ENCODE data around the gene UAP1L1. TPM values are rescaled to one million over a fixed set of nuclear protein-coding genes. Genes with fewer than 3 reads are reported as not detected.
A peak's percentile ranks its signal among the peaks of the same experiment; 100 is the strongest.

The UAP1L1 gene
- total RNA-seq, 1 donor from 2014 or later, result 17.2 TPM

- Mint-ChIP-seq H3K4me3 (peak overlapping the region; percentile 72), H3K4me1 (peaks cover 27% of the 10 kb centered on the region), H3K27me3 (peaks cover 4% of the 10 kb centered on the region), H3K36me3 (ENCODE audit: low read depth) (no peaks in the 10 kb centered on the region), H3K27ac (peak overlapping the region; percentile 41), H3K9me3 (no peaks in the 10 kb centered on the region)
- POLR2A ChIA-PET, result interaction anchor here (0.5 to 5.3 kb wide), 13 partner anchors 10 to 349 kb away, joined by 3 to 40 read pairs (median 4); partner anchors contain the start of genes FUT7, MAN1B1 and RNF208
- no peak for TF ChIP-seq CTCF (IDR thresholded peaks at IDR 0.05)
- no peak for ATAC-seq (ENCODE audit: low read depth)
- no peak for DNase-seq
- intact Hi-C loops (cut with micrococcal nuclease), result loop anchor here (1.0 kb wide), 2 partner anchors 12 to 43 kb away; partner anchors contain the start of gene DPP7
- CTCF ChIA-PET, result interaction anchor here (1.3 to 3.1 kb wide), 5 partner anchors 16 to 42 kb away, joined by 4 to 17 read pairs (median 6); partner anchors contain the start of genes MAN1B1 and NPDC1
These were observed 6.4 kb upstream of the UAP1L1 start for GRCh38 chr9:137070906-137071275.

- ATAC-seq (ENCODE audit: low read depth) (no peak), DNase-seq (no peak)
These were observed 6.0 kb upstream of the UAP1L1 start for GRCh38 chr9:137071282-137071681.

GRCh38 chr9:137073992-137074399 lies 3.3 kb upstream of the UAP1L1 start:
- no peak for DNase-seq
- H3K4me1 Mint-ChIP-seq, result peaks cover 27% of the 10 kb centered on the region
- no peak for ATAC-seq (ENCODE audit: low read depth)
- no peaks in the 10 kb centered on the region for H3K9me3 Mint-ChIP-seq
- intact Hi-C loops (cut with micrococcal nuclease), result loop anchor here (2.0 kb wide), 1 partner anchor 77 kb away; no protein-coding TSS in a partner anchor
- ChIA-PET CTCF (no interaction called here), POLR2A (interaction anchor here (1.0 to 1.3 kb wide), 2 partner anchors 10 to 12 kb away, joined by 3 to 4 read pairs; partner anchors contain the start of gene MAN1B1)
- no peaks in the 10 kb centered on the region for H3K36me3 Mint-ChIP-seq (ENCODE audit: low read depth)
- H3K27ac Mint-ChIP-seq, result no peak overlapping the region
- H3K27me3 Mint-ChIP-seq, result no peaks in the 10 kb centered on the region
- H3K4me3 Mint-ChIP-seq, result no peak overlapping the region
- TF ChIP-seq CTCF (IDR thresholded peaks at IDR 0.05), result no peak

More at GRCh38 chr9:137071282-137071681, 6.0 kb upstream of the UAP1L1 start:
- ChIA-PET POLR2A (interaction anchor here (0.5 to 5.3 kb wide), 10 partner anchors 9 to 151 kb away, joined by 3 to 40 read pairs (median 5); partner anchors contain the start of genes MAN1B1 and RNF208), CTCF (interaction anchor here (0.8 to 3.1 kb wide), 5 partner anchors 16 to 42 kb away, joined by 4 to 17 read pairs (median 6); partner anchors contain the start of genes MAN1B1 and NPDC1)
- Mint-ChIP-seq H3K4me3 (peak overlapping the region; percentile 72), H3K9me3 (no peaks in the 10 kb centered on the region), H3K4me1 (peaks cover 27% of the 10 kb centered on the region), H3K27ac (no peak overlapping the region), H3K27me3 (peaks cover 4% of the 10 kb centered on the region), H3K36me3 (ENCODE audit: low read depth) (no peaks in the 10 kb centered on the region)
- no peak for TF ChIP-seq CTCF (IDR thresholded peaks at IDR 0.05)
- intact Hi-C loops (cut with micrococcal nuclease), result no loop called here

- POLR2A ChIA-PET, result interaction anchor here (1.0 to 1.3 kb wide), 2 partner anchors 9 to 12 kb away, joined by 3 to 4 read pairs; partner anchors contain the start of gene MAN1B1
- no peak for ATAC-seq (ENCODE audit: low read depth)
- H3K4me3 Mint-ChIP-seq, result peak overlapping the region; percentile 52
- no peak for DNase-seq
- intact Hi-C loops (cut with micrococcal nuclease), result loop anchor here (2.0 kb wide), 1 partner anchor 76 kb away; no protein-coding TSS in a partner anchor
- H3K9me3 Mint-ChIP-seq, result no peaks in the 10 kb centered on the region
- CTCF ChIA-PET, result no interaction called here
- H3K27me3 Mint-ChIP-seq, result no peaks in the 10 kb centered on the region
- peaks cover 27% of the 10 kb centered on the region for H3K4me1 Mint-ChIP-seq
- TF ChIP-seq CTCF (IDR thresholded peaks at IDR 0.05), result no peak
- peaks cover 1% of the 10 kb centered on the region for H3K36me3 Mint-ChIP-seq (ENCODE audit: low read depth)
- peak overlapping the region; percentile 32 for H3K27ac Mint-ChIP-seq
These were observed 2.6 kb upstream of the UAP1L1 start for GRCh38 chr9:137074657-137075274.

- ChIA-PET CTCF (no interaction called here), POLR2A (interaction anchor here (1.0 to 1.3 kb wide), 2 partner anchors 9 to 11 kb away, joined by 3 to 4 read pairs; partner anchors contain the start of gene MAN1B1)
- no peak for TF ChIP-seq CTCF (IDR thresholded peaks at IDR 0.05)
- Mint-ChIP-seq H3K36me3 (ENCODE audit: low read depth) (peaks cover 3% of the 10 kb centered on the region), H3K27me3 (no peaks in the 10 kb centered on the region), H3K27ac (peak overlapping the region; percentile 4), H3K4me3 (peak overlapping the region; percentile 38), H3K9me3 (no peaks in the 10 kb centered on the region), H3K4me1 (peaks cover 30% of the 10 kb centered on the region)
- no peak for DNase-seq
- no peak for ATAC-seq (ENCODE audit: low read depth)
- intact Hi-C loops (cut with micrococcal nuclease), result loop anchor here (2.0 kb wide), 1 partner anchor 75 kb away; no protein-coding TSS in a partner anchor
These were observed 2.0 kb upstream of the UAP1L1 start for GRCh38 chr9:137075275-137075775.

Data from activated B cell treated with CpG ODN at 0.5 μM for 24 hours (primary cell).